Endothelial cell of umbilical vein (primary cell): ENCODE measurements around the gene PSMD10. TPM values are rescaled to one million over a fixed set of nuclear protein-coding genes. Genes with fewer than 3 reads are reported as not detected.

Experiments
- BruUV-seq: library from RNA; stranded (reverse); fragments of 400-500 nt; replicated peaks from 2 replicates; lab custom pipeline; 2021; lab: Mats Ljungman, UMichigan
- CTCF ChIA-PET: fragments of 300-600, 350-600 bp; sonication (Branson Sonifier 250); formaldehyde crosslinking; loops from one replicate; lab custom pipeline; 2021; ENCODE audit warnings: antibody characterized with exemption, inconsistent platforms; lab: Charles Lee
- POLR2A ChIA-PET: fragments of 300-600, 350-600 bp; sonication (Branson Sonifier 250); formaldehyde crosslinking; loops from one replicate; lab custom pipeline; 2021; ENCODE audit warnings: antibody characterized with exemption, inconsistent platforms; lab: Charles Lee
- DNase-seq: peaks from one replicate; pipeline ENCODE4 v3.0.0-alpha.2; 2011; ENCODE audit warnings: low read depth, low spot score
- FAIRE-seq: peaks from 2 replicates; lab custom pipeline; 2011; peaks lifted over from hg19 to GRCh38; lab: Jason Lieb, UNC
- H2AFZ ChIP-seq: 2 replicates; pipeline ENCODE4 v1.6.0; 2012; ENCODE audit warnings: low read depth, low read length, control low read depth, inconsistent platforms
- H3K27ac ChIP-seq: 2 replicates; pipeline ENCODE4 v1.5.1; 2011; ENCODE audit warnings: low read depth, mild to moderate bottlenecking, control low read depth, low read length, moderate library complexity; ENCODE audit not compliant: insufficient read depth
- H3K27me3 ChIP-seq, 2 experiments: 2 replicates each; pipeline versions ENCODE4 v1.6.0 to v1.6.1; 2011; ENCODE audit warnings: low read length in 2 of 2, mixed read lengths in 1 of 2; ENCODE audit not compliant: control insufficient read depth in 2 of 2, insufficient read depth in 2 of 2
- H3K36me3 ChIP-seq, 2 experiments: 2 replicates in 1 of 2; 3 replicates in 1 of 2; pipeline ENCODE4 v1.5.1; 2011; ENCODE audit warnings: low read length in 2 of 2, mild to moderate bottlenecking in 1 of 2, moderate library complexity in 1 of 2; ENCODE audit not compliant: control insufficient read depth in 2 of 2, insufficient read depth in 2 of 2; ENCODE audit errors: extremely low read depth in 1 of 2
- H3K4me1 ChIP-seq: 3 replicates; pipeline ENCODE4 v1.5.1; 2011; ENCODE audit warnings: mild to moderate bottlenecking, low read length; ENCODE audit not compliant: control insufficient read depth, insufficient read depth; ENCODE audit errors: extremely low read depth
- H3K4me2 ChIP-seq: 2 replicates; pipeline ENCODE4 v1.6.1; 2011; ENCODE audit warnings: low read length, control low read depth, mixed read lengths; ENCODE audit not compliant: insufficient read depth
- H3K4me3 ChIP-seq, 3 experiments: fragments of 200-600 bp in 1 of 3; sonication (generic), shearing (Covaris generic) in 1 of 3; replicated peaks in 1 of 3; 2 replicates each; pipeline ENCODE4 v1.5.1; 2011 to 2016; ENCODE audit warnings: control low read depth in 3 of 3, low read length in 3 of 3, mild to moderate bottlenecking in 2 of 3, inconsistent platforms in 1 of 3, low read depth in 1 of 3, moderate library complexity in 1 of 3; ENCODE audit not compliant: insufficient read depth in 1 of 3
- H3K79me2 ChIP-seq: 2 replicates; pipeline ENCODE4 v1.6.0; 2012; ENCODE audit warnings: low read length, inconsistent platforms; ENCODE audit not compliant: control insufficient read depth, insufficient read depth
- H3K9ac ChIP-seq: replicated peaks from 2 replicates; pipeline ENCODE3; 2011; ENCODE audit warnings: low read length, control low read depth; ENCODE audit not compliant: insufficient read depth; ENCODE audit errors: extremely low read depth
- H3K9me1 ChIP-seq: replicated peaks from 3 replicates; pipeline ENCODE4 v1.6.0; 2011; ENCODE audit warnings: mild to moderate bottlenecking, low read length; ENCODE audit not compliant: control insufficient read depth, insufficient read depth; ENCODE audit errors: extremely low read depth
- H3K9me3 ChIP-seq: replicated peaks from 2 replicates; pipeline ENCODE4 v1.5.1; 2012; ENCODE audit warnings: low read length, inconsistent platforms; ENCODE audit not compliant: control insufficient read depth, insufficient read depth
- H4K20me1 ChIP-seq: replicated peaks from 2 replicates; pipeline ENCODE3; 2011; ENCODE audit warnings: mild to moderate bottlenecking, low read length; ENCODE audit not compliant: control insufficient read depth, insufficient read depth; ENCODE audit errors: extremely low read depth
- CTCF ChIP-seq, 2 donors: IDR thresholded peaks; 1 replicate in 1 of 2; 2 replicates in 1 of 2; pipeline ENCODE4 v1.5.1; 2011; ENCODE audit warnings: low read length in 2 of 2, mild to moderate bottlenecking in 2 of 2, moderate library complexity in 2 of 2, control low read depth in 1 of 2, inconsistent platforms in 1 of 2, low read depth in 1 of 2; ENCODE audit not compliant: insufficient read depth in 1 of 2; ENCODE audit errors: extremely low read depth in 1 of 2
- EZH2 ChIP-seq: IDR thresholded peaks from 2 replicates; pipeline ENCODE4 v1.6.1; 2012; ENCODE audit warnings: borderline replicate concordance, low read depth, mild to moderate bottlenecking, moderate library complexity, low read length, inconsistent platforms; ENCODE audit not compliant: severe bottlenecking
- FOS ChIP-seq: IDR thresholded peaks from 2 replicates; pipeline ENCODE4 v1.6.1; 2011; ENCODE audit warnings: mild to moderate bottlenecking, low read length, moderate library complexity, borderline replicate concordance; ENCODE audit not compliant: insufficient read depth
- GATA2 ChIP-seq: IDR thresholded peaks from 2 replicates; pipeline ENCODE4 v1.7.0; 2011; ENCODE audit warnings: low read depth, mild to moderate bottlenecking, moderate library complexity, mixed read lengths, low read length; ENCODE audit not compliant: insufficient read length, insufficient read depth
- JUN ChIP-seq: IDR thresholded peaks from 2 replicates; pipeline ENCODE4 v1.6.1; 2011; ENCODE audit warnings: borderline replicate concordance, low read depth; ENCODE audit not compliant: insufficient read length, insufficient read depth
- MAX ChIP-seq: IDR thresholded peaks from 2 replicates; pipeline ENCODE4 v1.6.1; 2011; ENCODE audit not compliant: insufficient read depth, insufficient read length
- MYC ChIP-seq: IDR thresholded peaks from one replicate; pipeline ENCODE4 v1.6.1; 2011; ENCODE audit warnings: mild to moderate bottlenecking, low read depth, low read length
- POLR2A ChIP-seq: IDR thresholded peaks from 2 replicates; pipeline ENCODE4 v1.6.1; 2012; ENCODE audit warnings: low read depth, mild to moderate bottlenecking, control low read depth, low read length
- dilution Hi-C: fragments of 300-500 bp; cut with MboI; formaldehyde crosslinking; loops from one replicate; pipeline ENCODE4 v1.15.0; 2019; ENCODE audit warnings: low sequenced_read_pairs; ENCODE audit not compliant: extremely low pct_ligation_motif_present
- intact Hi-C: fragments of 100-400 bp; cut with micrococcal nuclease; formaldehyde crosslinking; loops from one replicate; pipeline ENCODE4 v1.10.0; 2022
- polyA plus RNA-seq, 4 experiments: library from polyadenylated mRNA; depleted of rRNA in 3 of 4; stranded (reverse) in 3 of 4; unstranded in 1 of 4; fragments of >200 nt; gene quantifications; 2 replicates each; pipeline versions ENCODE4 v1.2.1 to v1.2.3, GENCODE V29; 2011 to 2012; ENCODE audit warnings: missing spikeins in 1 of 4
- total RNA-seq: library from RNA; stranded (reverse); gene quantifications from 2 replicates; pipeline ENCODE4 v1.2.3, GENCODE V29; 2021

The PSMD10 gene
- total and polyA plus RNA-seq, 2 donors (not counting 3 experiments of a cell fraction or from before 2014, with no cell fraction given), result 82.7 to 93.8 TPM

- TF ChIP-seq GATA2, result no peak
- no peak for TF ChIP-seq MYC
- TF ChIP-seq FOS, result no peak
- TF ChIP-seq EZH2, result no peak
- TF ChIP-seq CTCF (IDR thresholded peaks at IDR 0.05; ENCODE audit: extremely low read depth in 1 of 2, insufficient read depth in 1 of 2, low read depth in 1 of 2, low read length in 2 of 2), result no peak
- TF ChIP-seq POLR2A, result no peak
- no peaks in the 10 kb centered on the region for H3K4me1 ChIP-seq
- H2AFZ ChIP-seq, result no peak overlapping the region
- no peaks in the 10 kb centered on the region for H4K20me1 ChIP-seq
- FAIRE-seq, result no peak
- H3K36me3 ChIP-seq, result no peaks in the 10 kb centered on the region
- H3K79me2 ChIP-seq, result no peaks in the 10 kb centered on the region
- H3K4me2 ChIP-seq, result no peak overlapping the region
- H3K4me3 ChIP-seq, result no peak overlapping the region
- H3K9ac ChIP-seq, result no peak overlapping the region
- DNase-seq, result no peak
- H3K27ac ChIP-seq, result no peak overlapping the region
- CTCF ChIA-PET, result no interaction called here
- no TSS peak for BruUV-seq
- intact Hi-C loops (no loop called here), dilution Hi-C loops (no loop called here)
- H3K9me3 ChIP-seq, result no peaks in the 10 kb centered on the region
- H3K9me1 ChIP-seq, result no peaks in the 10 kb centered on the region
- POLR2A ChIA-PET, result no interaction called here
- H3K27me3 ChIP-seq, result no peaks in the 10 kb centered on the region
Measured at GRCh38 chrX:108064613-108065012, 26.7 kb downstream of the PSMD10 start.

- Histone ChIP-seq H3K4me2 (no peak overlapping the region), H3K4me3 (no peak overlapping the region), H3K36me3 (no peaks in the 10 kb centered on the region), H3K4me1 (no peaks in the 10 kb centered on the region), H3K9ac (no peak overlapping the region), H2AFZ (no peak overlapping the region), H3K9me1 (no peaks in the 10 kb centered on the region), H3K27ac (no peak overlapping the region), H3K27me3 (no peaks in the 10 kb centered on the region), H3K79me2 (no peaks in the 10 kb centered on the region), H3K9me3 (no peaks in the 10 kb centered on the region), H4K20me1 (no peaks in the 10 kb centered on the region)
- CTCF ChIA-PET, result no interaction called here
- TF ChIP-seq POLR2A (no peak), GATA2 (no peak), JUN (no peak), MAX (no peak), EZH2 (no peak), MYC (no peak)
- DNase-seq (no peak), FAIRE-seq (no peak)
- BruUV-seq, result no TSS peak
- dilution Hi-C loops, result no loop called here
- POLR2A ChIA-PET, result no interaction called here
- intact Hi-C loops, result no loop called here
Measured at GRCh38 chrX:108064001-108064400, 27.3 kb downstream of the PSMD10 start.
